NB4 (cell line): Measurements from ENCODE around the gene NAPA.

Experiments used
- POLR2A ChIP-seq: IDR thresholded peaks from 2 replicates; pipeline ENCODE4 v1.6.1; 2011; ENCODE audit warnings: mild to moderate bottlenecking; ENCODE audit not compliant: insufficient read length; ENCODE audit errors: extremely low read depth
- TF ChIP-seq, protein P1 (sequence below): IDR thresholded peaks from one replicate; pipeline ENCODE4 v1.5.1; 2012; ENCODE audit warnings: low read depth, low read length

DNA sequence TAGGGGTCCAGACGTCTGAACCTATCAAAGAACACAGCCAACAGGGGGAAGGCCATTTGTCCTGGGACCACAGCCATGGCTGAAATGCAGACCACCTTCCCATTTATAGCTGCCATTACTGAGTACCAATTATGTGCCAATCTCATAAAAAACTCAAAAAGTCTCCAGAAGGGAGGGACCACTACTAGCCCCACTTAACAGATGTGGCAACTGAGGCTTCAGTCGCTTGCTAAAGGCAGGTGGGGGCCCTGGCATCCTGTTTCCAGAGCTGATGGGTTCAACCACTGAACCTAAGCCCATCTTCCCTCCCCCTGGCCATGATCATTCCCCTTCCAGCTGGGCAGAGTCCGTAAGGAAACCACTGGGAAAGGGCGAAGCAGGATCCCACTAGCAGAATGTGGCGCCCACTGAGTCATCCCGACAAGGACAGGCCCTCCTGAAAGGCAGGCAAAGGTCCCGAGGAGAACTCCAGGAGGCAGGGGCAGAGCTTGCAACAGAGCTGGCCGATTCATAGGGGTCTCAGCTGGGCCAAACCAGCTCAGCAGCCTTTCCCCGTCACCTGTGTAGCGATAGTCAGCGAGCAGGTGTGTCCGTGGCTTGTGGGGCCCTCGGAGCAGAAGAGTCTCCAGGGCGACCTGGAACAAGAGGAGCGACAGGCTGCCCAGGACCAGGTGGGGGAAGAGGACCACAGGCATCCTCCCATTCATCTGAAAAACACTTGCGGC is 14.3 kb upstream of the NAPA start:
- TF ChIP-seq, protein P1, sequence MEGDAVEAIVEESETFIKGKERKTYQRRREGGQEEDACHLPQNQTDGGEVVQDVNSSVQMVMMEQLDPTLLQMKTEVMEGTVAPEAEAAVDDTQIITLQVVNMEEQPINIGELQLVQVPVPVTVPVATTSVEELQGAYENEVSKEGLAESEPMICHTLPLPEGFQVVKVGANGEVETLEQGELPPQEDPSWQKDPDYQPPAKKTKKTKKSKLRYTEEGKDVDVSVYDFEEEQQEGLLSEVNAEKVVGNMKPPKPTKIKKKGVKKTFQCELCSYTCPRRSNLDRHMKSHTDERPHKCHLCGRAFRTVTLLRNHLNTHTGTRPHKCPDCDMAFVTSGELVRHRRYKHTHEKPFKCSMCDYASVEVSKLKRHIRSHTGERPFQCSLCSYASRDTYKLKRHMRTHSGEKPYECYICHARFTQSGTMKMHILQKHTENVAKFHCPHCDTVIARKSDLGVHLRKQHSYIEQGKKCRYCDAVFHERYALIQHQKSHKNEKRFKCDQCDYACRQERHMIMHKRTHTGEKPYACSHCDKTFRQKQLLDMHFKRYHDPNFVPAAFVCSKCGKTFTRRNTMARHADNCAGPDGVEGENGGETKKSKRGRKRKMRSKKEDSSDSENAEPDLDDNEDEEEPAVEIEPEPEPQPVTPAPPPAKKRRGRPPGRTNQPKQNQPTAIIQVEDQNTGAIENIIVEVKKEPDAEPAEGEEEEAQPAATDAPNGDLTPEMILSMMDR, result no peak
- no peak for TF ChIP-seq POLR2A
